Calu3 (cell line): ENCODE data around the gene VAC14. TPM values are rescaled to one million over a fixed set of nuclear protein-coding genes. Genes with fewer than 3 reads are reported as not detected.

ENCODE experiments used
- BruUV-seq: library from RNA; stranded (reverse); fragments of 400-500 nt; replicated peaks from 2 replicates; lab custom pipeline; 2021; lab: Mats Ljungman, UMichigan
- CTCF ChIA-PET: fragments of 300-600 bp; sonication (Branson Sonifier 250); formaldehyde crosslinking; loops from one replicate; lab custom pipeline; 2022; ENCODE audit warnings: antibody characterized with exemption; lab: Charles Lee
- DNase-seq: peaks from one replicate; pipeline ENCODE4 v3.0.0; 2022
- H3K27ac Mint-ChIP-seq: one replicate; pipeline ENCODE4 v1.8.0; 2022; ENCODE audit warnings: mixed read lengths; ENCODE audit not compliant: unreplicated experiment
- H3K27me3 Mint-ChIP-seq: one replicate; pipeline ENCODE4 v1.8.0; 2022; ENCODE audit warnings: mixed read lengths; ENCODE audit not compliant: unreplicated experiment
- H3K36me3 Mint-ChIP-seq: one replicate; pipeline ENCODE4 v1.8.0; 2022; ENCODE audit warnings: mild to moderate bottlenecking, moderate library complexity, mixed read lengths; ENCODE audit not compliant: insufficient read depth, unreplicated experiment
- H3K4me1 Mint-ChIP-seq: one replicate; pipeline ENCODE4 v1.8.0; 2022; ENCODE audit warnings: mild to moderate bottlenecking, low read depth, mixed read lengths; ENCODE audit not compliant: unreplicated experiment
- H3K4me3 Mint-ChIP-seq: one replicate; pipeline ENCODE4 v1.8.0; 2022; ENCODE audit warnings: mild to moderate bottlenecking, low read depth, moderate library complexity, mixed read lengths; ENCODE audit not compliant: unreplicated experiment
- H3K9me3 Mint-ChIP-seq: one replicate; pipeline ENCODE4 v1.8.0; 2022; ENCODE audit warnings: low read depth, mixed read lengths; ENCODE audit not compliant: unreplicated experiment
- CTCF ChIP-seq: fragments of 200-600 bp; IDR thresholded peaks from one replicate; pipeline ENCODE4 v1.8.0; 2022; ENCODE audit warnings: antibody characterized with exemption; ENCODE audit not compliant: unreplicated experiment
- intact Hi-C: fragments of 100-400 bp; cut with micrococcal nuclease; formaldehyde crosslinking; loops from one replicate; pipeline ENCODE4 v1.10.0; 2022; ENCODE audit not compliant: unreplicated experiment
- total RNA-seq: library from RNA; stranded (reverse); gene quantifications from 2 replicates; pipeline ENCODE4 v1.2.3, GENCODE V29; 2022

The VAC14 gene
- total RNA-seq, 1 experiment from 2014 or later, result 63.8 TPM

GRCh38 chr16:70789595-70790447, 11.1 kb downstream of the VAC14 start:
- Mint-ChIP-seq H3K27me3 (no peaks in the 10 kb centered on the region), H3K36me3 (peaks cover 7% of the 10 kb centered on the region), H3K27ac (no peak overlapping the region), H3K9me3 (no peaks in the 10 kb centered on the region), H3K4me1 (no peaks in the 10 kb centered on the region), H3K4me3 (no peak overlapping the region)
- intact Hi-C loops, result no loop called here
- BruUV-seq, result no TSS peak
- CTCF ChIA-PET, result no interaction called here
- TF ChIP-seq CTCF, result no peak
- DNase-seq, result no peak

GRCh38 chr16:70788668-70789594, 12.0 kb downstream of the VAC14 start:
- Mint-ChIP-seq H3K27me3 (no peaks in the 10 kb centered on the region), H3K27ac (no peak overlapping the region), H3K4me3 (no peak overlapping the region), H3K36me3 (peaks cover 7% of the 10 kb centered on the region), H3K9me3 (no peaks in the 10 kb centered on the region), H3K4me1 (no peaks in the 10 kb centered on the region)
- no TSS peak for BruUV-seq
- no peak for DNase-seq
- intact Hi-C loops, result no loop called here
- no peak for TF ChIP-seq CTCF
- CTCF ChIA-PET, result no interaction called here

GRCh38 chr16:70786020-70786755, 14.8 kb downstream of the VAC14 start:
- Mint-ChIP-seq H3K27ac (no peak overlapping the region), H3K4me1 (no peaks in the 10 kb centered on the region), H3K9me3 (no peaks in the 10 kb centered on the region), H3K27me3 (no peaks in the 10 kb centered on the region), H3K36me3 (peaks cover 27% of the 10 kb centered on the region), H3K4me3 (no peak overlapping the region)
- no TSS peak for BruUV-seq
- DNase-seq, result no peak
- no peak for TF ChIP-seq CTCF
- CTCF ChIA-PET, result no interaction called here
- intact Hi-C loops, result no loop called here
